Duodenal mucosa (tissue), 2 donors: Measurements from ENCODE around the gene TMEM229A.
A peak's percentile ranks its signal among the peaks of the same experiment; 100 is the strongest.
"Not testable (repeated sequence)": the region's sequence is repeated elsewhere in the genome, so short reads cannot be mapped to it uniquely, and the experiment has no call there.

Source experiments
- H3K27ac ChIP-seq: one replicate; pipeline ENCODE4 v1.7.0; 2013; ENCODE audit warnings: low read depth, low read length
- H3K27me3 ChIP-seq, 2 donors: one replicate each; pipeline ENCODE4 v1.7.0; 2013; ENCODE audit warnings: low read length in 2 of 2, control low read depth in 1 of 2; ENCODE audit not compliant: insufficient read depth in 2 of 2, control insufficient read depth in 1 of 2
- H3K36me3 ChIP-seq, 2 donors: one replicate each; pipeline ENCODE4 v1.7.0; 2013; ENCODE audit warnings: low read length in 2 of 2, control low read depth in 1 of 2; ENCODE audit not compliant: insufficient read depth in 2 of 2, control insufficient read depth in 1 of 2
- H3K4me1 ChIP-seq, 2 donors: one replicate each; pipeline ENCODE4 v1.7.0; 2013; ENCODE audit warnings: low read length in 2 of 2, control low read depth in 1 of 2; ENCODE audit not compliant: insufficient read depth in 2 of 2, control insufficient read depth in 1 of 2
- H3K4me3 ChIP-seq, 2 donors: one replicate each; pipeline ENCODE4 v1.7.0; 2013; ENCODE audit warnings: low read length in 2 of 2, low read depth in 1 of 2
- H3K9ac ChIP-seq, 2 donors: one replicate each; pipeline ENCODE4 v1.7.0; 2013; ENCODE audit warnings: low read length in 2 of 2, low read depth in 1 of 2
- H3K9me3 ChIP-seq, 2 donors: one replicate each; pipeline ENCODE4 v1.7.0; 2013; ENCODE audit warnings: low read length in 2 of 2, control low read depth in 1 of 2; ENCODE audit not compliant: control insufficient read depth in 1 of 2

Gene TMEM229A

DNA sequence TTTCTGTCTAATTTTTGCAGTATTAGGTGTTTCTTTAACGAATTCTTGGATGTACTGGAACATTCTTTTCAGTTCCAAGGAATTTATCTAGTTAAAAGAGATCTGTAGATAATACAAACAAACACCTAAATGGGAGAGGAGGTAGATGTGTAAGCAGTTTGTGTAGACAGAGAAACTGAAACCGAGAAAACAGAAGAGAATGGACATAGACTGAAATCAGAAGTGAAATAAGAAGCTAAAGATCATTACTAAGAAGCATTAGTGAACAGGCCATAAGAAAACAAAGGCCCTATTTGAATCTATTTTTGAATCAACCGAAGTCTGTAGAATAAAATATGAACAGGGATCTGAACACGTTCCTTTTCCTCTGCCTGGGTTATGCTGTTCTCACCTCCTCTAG is 26.5 kb upstream of the TMEM229A start:
- H3K9ac ChIP-seq, result no peak overlapping the region
- H3K4me1 ChIP-seq, result no peaks in the 10 kb centered on the region
- no peaks in the 10 kb centered on the region for H3K9me3 ChIP-seq
- no peak overlapping the region for H3K4me3 ChIP-seq
- no peaks in the 10 kb centered on the region for H3K27me3 ChIP-seq
- no peak overlapping the region for H3K27ac ChIP-seq
- no peaks in the 10 kb centered on the region for H3K36me3 ChIP-seq

DNA sequence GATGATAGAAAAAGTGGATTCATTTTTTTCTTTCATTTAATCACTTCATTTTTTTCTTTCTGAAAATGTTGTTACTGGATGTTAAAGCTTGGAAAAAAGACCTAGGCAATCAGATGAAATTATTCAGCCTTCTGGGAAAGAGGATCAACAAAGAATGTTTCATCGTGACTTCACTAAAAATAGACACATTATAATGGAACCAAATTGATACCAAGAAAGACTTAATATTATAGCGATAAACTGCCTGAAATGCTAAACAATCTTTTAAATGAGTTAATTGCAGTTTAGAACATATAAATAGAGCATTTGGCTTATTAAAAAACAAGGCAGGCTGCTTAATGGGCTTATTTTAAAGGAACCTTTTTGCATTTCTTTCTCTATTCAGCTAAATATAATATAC is 25.6 kb upstream of the TMEM229A start:
- H3K9ac ChIP-seq, result no peak overlapping the region
- H3K9me3 ChIP-seq, result no peaks in the 10 kb centered on the region
- no peaks in the 10 kb centered on the region for H3K27me3 ChIP-seq
- H3K36me3 ChIP-seq, result no peaks in the 10 kb centered on the region
- no peak overlapping the region for H3K27ac ChIP-seq
- no peak overlapping the region for H3K4me3 ChIP-seq
- H3K4me1 ChIP-seq, result no peaks in the 10 kb centered on the region

DNA sequence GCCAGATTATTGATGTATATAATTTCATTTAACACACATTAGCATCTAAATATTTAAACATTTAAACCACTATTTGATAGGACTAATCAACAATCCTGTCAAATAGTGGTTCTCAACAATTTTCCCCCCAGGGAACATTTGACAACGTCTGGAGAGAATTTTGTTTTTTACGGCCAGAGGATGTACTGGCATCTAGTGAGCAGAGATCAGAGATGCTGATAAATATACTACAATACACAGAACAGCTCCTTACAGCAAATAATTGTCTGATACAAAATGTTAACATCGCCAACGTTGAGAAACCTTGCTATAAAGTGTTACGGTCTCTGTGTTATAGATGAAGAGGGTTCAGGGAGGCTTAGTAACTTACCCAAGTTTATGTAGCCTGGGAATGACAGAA is 25.0 kb upstream of the TMEM229A start:
- Histone ChIP-seq H3K27ac (no peak overlapping the region), H3K4me3 (no peak overlapping the region)

DNA sequence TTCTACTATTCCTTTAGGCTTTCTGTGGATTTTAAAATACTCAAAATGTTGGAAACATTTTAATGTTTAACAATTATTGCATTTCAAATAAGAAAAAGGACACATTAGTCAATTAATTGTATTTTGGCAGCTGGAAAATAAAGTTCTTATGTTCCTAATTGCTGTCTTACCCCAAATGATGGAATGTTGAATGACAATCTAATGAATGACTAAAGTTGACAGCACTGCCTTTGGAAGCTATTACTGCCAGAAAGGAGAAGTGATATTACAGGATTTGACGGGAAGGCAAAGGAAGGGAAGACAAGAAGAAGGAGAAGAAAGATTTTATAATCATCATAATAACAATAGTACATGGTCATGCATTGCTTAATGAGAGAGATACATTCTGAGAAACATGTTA is 23.4 kb upstream of the TMEM229A start:
- Histone ChIP-seq H3K4me3 (no peak overlapping the region), H3K27me3 (no peaks in the 10 kb centered on the region), H3K4me1 (peaks cover 0 to 4% of the 10 kb centered on the region in 2 donors), H3K9me3 (no peaks in the 10 kb centered on the region), H3K9ac (no peak overlapping the region), H3K36me3 (no peaks in the 10 kb centered on the region), H3K27ac (no peak overlapping the region)

More for the DNA sequence above, 25.0 kb upstream of the TMEM229A start:
- Histone ChIP-seq H3K9me3 (no peaks in the 10 kb centered on the region), H3K9ac (no peak overlapping the region), H3K27me3 (no peaks in the 10 kb centered on the region), H3K36me3 (no peaks in the 10 kb centered on the region), H3K4me1 (no peaks in the 10 kb centered on the region)

DNA sequence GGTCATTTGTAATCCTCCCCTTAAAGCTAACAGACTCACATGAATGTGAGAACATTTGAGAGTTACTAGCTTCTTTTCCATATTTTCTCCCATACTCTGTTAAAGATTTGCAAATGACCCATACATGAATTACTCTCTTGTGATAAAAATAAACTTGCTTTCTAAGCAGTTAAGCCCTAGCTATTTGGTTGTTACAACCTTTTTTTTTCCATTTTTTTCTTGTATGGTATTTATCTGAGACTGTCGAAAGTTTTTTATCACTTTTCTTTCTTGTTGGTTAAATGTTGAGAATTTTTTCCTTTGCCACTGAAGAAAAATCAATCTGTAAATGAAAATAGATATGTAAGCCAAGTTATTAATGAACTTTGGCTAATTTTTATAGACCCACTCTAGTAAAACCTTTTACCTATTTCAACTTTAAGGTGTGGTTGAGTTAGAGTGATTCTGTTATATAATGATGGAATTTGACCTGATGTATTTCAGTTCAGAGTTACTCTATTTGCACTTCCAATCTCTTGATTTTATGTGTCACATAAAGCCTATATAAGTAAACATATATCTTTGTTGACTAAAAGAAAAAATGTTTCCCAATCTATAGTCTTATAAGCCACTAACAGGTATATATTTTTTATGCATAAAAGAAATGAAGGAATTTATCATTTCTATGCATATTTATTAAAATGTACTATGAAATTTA is 19.0 kb upstream of the TMEM229A start:
- Histone ChIP-seq H3K4me3 (no peak overlapping the region), H3K9ac (no peak overlapping the region), H3K4me1 (peaks cover 0 to 20% of the 10 kb centered on the region in 2 donors), H3K36me3 (peaks cover 0 to 3% of the 10 kb centered on the region in 2 donors), H3K9me3 (no peaks in the 10 kb centered on the region), H3K27ac (no peak overlapping the region), H3K27me3 (no peaks in the 10 kb centered on the region)

DNA sequence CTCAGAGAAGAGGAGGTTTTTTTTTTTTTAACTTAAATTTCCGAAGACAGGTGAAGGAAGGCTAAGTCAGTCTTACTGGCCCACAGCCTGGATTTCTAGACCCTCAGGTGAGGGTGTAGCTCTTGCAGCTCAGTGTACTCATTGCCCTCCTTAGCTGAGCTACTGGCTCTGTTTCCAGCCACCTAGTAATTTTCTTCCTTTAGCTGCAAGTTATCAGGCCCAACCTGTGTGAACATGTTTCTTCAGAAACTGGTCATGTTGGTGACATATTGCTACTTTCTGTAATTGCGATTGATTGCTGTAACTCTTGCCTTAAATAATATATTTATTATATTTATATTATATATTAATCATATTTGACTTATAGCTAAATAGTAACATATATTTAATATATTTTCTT is 10.0 kb upstream of the TMEM229A start:
- Histone ChIP-seq H3K27ac (no peak overlapping the region), H3K4me3 (no peak overlapping the region), H3K36me3 (no peaks in the 10 kb centered on the region), H3K9ac (no peak overlapping the region), H3K9me3 (no peaks in the 10 kb centered on the region), H3K27me3 (no peaks in the 10 kb centered on the region), H3K4me1 (peaks cover 16 to 38% of the 10 kb centered on the region in 2 donors)

DNA sequence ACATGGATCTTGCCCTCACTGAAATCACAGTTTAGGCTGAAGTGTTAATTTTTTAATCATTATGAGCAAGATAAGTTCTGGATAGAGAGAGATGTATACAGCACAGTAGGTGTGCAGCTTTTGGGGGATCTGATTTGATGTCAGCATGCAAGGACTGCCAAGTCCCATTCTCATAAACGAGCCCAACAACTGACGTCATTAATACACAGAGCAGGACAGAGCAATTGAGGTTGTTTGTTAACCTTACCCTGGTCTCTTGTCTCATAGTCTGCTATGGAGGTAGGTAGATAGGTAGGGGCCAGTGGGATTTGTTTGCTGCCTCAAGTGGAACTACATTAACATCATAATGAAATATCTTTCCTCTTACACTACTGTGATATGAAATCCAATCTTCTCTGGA is 8.6 kb upstream of the TMEM229A start:
- no peaks in the 10 kb centered on the region for H3K9me3 ChIP-seq

DNA sequence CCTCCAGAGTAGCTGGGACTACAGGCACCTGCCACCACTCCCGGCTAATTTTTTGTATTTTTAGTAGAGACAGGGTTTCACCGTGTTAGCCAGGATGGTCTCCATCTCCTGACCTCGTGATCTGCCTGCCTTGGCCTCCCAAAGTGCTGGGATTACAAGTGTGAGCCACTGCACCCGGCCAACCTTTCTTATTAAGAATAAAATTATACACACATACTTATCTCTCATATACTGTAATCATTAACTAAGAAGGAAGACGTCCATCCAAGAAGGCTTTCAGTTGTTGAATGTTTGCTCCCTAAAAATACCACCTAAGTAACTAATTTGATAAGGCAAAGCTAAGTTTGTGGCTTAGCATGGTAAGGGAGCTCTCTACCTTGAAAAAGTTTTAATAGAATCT is 5.0 kb upstream of the TMEM229A start:
- H3K36me3 ChIP-seq, H3K27me3 ChIP-seq, H3K27ac ChIP-seq, H3K9me3 ChIP-seq, H3K9ac ChIP-seq: not testable (repeated sequence)
- Histone ChIP-seq H3K4me3 (peak overlapping the region in 1 of 2 donors; percentile 37), H3K4me1 (peaks cover 16 to 31% of the 10 kb centered on the region in 2 donors)

More for the DNA sequence above, 8.6 kb upstream of the TMEM229A start:
- Histone ChIP-seq H3K4me1 (peaks cover 16 to 47% of the 10 kb centered on the region in 2 donors), H3K36me3 (no peaks in the 10 kb centered on the region), H3K27me3 (no peaks in the 10 kb centered on the region), H3K9ac (no peak overlapping the region), H3K27ac (no peak overlapping the region), H3K4me3 (no peak overlapping the region)

DNA sequence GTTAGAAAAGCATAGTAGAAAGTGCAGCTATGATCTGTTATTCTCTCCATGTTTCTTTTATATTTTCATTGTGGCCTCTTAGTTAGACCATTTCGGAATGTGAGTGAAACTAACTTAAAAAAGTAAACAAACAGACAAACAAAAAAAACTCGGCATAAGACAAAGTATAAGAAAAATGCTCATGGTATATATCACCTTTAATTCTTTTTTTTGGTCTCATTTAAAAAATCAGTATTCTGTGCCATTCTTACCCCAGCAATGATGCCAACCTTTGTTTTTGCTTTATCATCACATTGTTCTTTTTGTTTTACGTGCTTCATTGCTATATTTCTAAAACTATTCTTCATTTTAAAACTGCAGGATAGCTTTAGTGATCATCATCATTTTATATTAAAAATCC is 2.8 kb upstream of the TMEM229A start:
- peaks cover 3 to 4% of the 10 kb centered on the region in 2 donors for H3K27me3 ChIP-seq
- H3K9ac ChIP-seq, result no peak overlapping the region
- peaks cover 13 to 23% of the 10 kb centered on the region in 2 donors for H3K4me1 ChIP-seq
- no peak overlapping the region for H3K27ac ChIP-seq
- no peaks in the 10 kb centered on the region for H3K9me3 ChIP-seq
- H3K4me3 ChIP-seq, result no peak overlapping the region
- H3K36me3 ChIP-seq, result no peaks in the 10 kb centered on the region

DNA sequence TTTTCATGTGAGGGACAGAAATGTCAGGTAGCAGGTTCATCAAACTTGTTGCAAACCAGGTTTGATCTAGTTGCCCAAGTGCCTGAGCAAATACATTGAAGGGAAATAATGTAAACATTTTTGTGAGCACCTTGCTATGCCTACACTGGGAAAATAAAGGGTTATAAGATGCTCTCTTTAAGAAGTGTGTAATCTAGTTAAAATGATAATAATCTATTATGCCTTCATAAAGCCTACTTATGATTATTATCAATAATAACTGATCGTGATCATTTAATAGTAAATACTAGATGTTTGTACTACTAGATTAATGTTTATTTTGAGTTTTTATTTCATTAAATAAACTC is 1.9 kb upstream of the TMEM229A start:
- Histone ChIP-seq H3K9me3 (no peaks in the 10 kb centered on the region), H3K4me1 (peaks cover 18 to 26% of the 10 kb centered on the region in 2 donors), H3K27ac (no peak overlapping the region), H3K27me3 (peaks cover 3 to 5% of the 10 kb centered on the region in 2 donors), H3K9ac (no peak overlapping the region), H3K36me3 (no peaks in the 10 kb centered on the region), H3K4me3 (no peak overlapping the region)
